ENCODE measurements around the gene SND1.

- TF ChIP-seq, protein P1, sequence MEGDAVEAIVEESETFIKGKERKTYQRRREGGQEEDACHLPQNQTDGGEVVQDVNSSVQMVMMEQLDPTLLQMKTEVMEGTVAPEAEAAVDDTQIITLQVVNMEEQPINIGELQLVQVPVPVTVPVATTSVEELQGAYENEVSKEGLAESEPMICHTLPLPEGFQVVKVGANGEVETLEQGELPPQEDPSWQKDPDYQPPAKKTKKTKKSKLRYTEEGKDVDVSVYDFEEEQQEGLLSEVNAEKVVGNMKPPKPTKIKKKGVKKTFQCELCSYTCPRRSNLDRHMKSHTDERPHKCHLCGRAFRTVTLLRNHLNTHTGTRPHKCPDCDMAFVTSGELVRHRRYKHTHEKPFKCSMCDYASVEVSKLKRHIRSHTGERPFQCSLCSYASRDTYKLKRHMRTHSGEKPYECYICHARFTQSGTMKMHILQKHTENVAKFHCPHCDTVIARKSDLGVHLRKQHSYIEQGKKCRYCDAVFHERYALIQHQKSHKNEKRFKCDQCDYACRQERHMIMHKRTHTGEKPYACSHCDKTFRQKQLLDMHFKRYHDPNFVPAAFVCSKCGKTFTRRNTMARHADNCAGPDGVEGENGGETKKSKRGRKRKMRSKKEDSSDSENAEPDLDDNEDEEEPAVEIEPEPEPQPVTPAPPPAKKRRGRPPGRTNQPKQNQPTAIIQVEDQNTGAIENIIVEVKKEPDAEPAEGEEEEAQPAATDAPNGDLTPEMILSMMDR (conservative IDR thresholded peaks at IDR 0.05; ENCODE audit: low read depth, low read length) = no peak
- TF ChIP-seq EZH2phosphoT487 (IDR thresholded peaks at IDR 0.05; ENCODE audit: borderline replicate concordance, low read length) (no peak), EZH2 (IDR thresholded peaks at IDR 0.05; ENCODE audit: low read length, unreplicated experiment) (no peak)
Measured at GRCh38 chr7:128100949-128101713, 449.1 kb downstream of the SND1 start.

All from PC-3 (cell line).